ENCODE data around the gene C8G.

The C8G gene

DNA sequence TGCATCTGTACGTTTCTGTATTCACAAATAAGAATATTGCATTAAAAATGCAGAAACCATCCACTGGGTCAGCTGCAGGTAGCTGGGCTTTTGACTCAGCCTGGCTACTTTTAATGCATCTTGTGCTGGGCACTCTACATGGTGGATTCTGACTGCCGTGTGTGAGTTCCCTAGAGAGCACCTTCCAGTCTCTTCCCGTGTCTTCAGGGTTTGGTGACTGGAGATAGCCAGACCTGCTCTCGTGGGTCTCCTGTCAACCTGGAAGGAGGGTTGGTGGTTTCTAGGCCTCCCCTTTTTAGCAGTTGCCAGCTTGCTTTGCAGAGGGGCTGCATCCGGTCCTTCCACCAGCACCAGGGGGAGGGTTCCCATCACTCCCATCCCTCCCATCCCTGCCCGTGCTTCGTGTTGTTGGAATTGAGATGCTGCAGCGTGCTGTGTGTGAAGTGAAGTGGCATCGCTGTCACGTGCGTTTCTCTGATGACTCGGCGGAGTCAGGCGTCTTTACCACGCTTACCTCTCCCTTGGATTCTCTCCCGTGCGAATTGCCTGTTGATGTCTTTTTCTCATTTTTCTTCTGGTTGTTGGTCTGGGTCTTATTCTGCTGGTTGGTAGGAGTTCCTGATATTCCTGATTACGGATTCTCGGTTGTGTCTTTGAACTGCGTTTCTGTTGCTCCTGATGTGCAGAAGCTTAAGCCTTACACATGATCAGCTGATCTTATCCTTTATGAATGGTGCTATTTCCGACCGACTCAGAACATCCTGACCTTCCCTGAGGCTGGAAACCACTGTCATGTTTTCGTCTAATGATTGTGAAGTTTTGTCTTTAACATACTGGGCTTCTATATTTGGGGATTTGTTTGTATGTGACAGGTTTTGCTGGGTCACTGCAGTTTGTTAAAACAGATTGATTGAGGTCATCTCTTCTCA is 17.4 kb upstream of the C8G start:
- H3K27ac ChIP-seq, result peak overlapping the region; percentile 30; the same call in 1 of the 2 replicates
- TF ChIP-seq, protein P1, sequence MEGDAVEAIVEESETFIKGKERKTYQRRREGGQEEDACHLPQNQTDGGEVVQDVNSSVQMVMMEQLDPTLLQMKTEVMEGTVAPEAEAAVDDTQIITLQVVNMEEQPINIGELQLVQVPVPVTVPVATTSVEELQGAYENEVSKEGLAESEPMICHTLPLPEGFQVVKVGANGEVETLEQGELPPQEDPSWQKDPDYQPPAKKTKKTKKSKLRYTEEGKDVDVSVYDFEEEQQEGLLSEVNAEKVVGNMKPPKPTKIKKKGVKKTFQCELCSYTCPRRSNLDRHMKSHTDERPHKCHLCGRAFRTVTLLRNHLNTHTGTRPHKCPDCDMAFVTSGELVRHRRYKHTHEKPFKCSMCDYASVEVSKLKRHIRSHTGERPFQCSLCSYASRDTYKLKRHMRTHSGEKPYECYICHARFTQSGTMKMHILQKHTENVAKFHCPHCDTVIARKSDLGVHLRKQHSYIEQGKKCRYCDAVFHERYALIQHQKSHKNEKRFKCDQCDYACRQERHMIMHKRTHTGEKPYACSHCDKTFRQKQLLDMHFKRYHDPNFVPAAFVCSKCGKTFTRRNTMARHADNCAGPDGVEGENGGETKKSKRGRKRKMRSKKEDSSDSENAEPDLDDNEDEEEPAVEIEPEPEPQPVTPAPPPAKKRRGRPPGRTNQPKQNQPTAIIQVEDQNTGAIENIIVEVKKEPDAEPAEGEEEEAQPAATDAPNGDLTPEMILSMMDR (conservative IDR thresholded peaks at IDR 0.05), result no peak

DNA sequence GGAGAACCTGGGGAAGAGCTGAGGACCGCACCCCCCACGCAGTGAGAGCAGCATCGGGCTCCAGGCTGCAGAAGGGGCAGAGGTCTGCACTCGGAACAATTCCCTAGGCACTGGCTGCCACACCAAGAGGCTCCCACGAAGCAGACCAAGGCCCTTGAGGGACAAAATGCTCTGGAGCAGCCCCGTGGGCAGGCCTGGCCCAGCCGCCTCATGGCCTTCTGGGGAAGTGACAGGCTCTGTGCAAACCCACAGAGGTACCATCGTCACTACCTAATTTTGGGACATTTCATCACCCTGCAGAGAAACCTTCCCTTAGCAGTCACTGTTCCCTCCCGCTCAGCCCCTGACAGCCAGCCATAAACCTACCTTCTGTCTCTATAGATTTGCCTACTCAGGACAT is 16.5 kb upstream of the C8G start:
- TF ChIP-seq, protein P1 (conservative IDR thresholded peaks at IDR 0.05), result no peak
- H3K27ac ChIP-seq, result peak overlapping the region; percentile 30

DNA sequence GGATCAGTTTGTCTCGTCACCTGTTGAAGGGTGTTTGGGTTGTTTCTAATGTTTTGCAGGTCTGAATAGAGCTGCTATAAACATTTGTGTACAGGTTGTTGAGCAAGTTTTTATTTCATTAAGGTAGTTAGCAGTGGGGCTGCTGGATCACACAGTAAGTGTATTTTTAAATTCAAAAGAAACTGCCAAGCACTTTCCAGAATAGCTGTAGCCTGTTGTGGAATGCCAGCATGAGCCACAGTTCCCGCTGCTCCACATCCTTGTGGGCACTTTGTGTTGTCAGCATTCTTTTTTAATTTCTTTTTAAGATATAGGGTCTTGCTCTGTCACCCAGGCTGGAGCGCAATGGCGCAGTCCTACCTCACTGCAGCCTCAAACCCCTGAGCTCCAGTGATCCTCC is 15.0 kb upstream of the C8G start:
- TF ChIP-seq, protein P1 (conservative IDR thresholded peaks at IDR 0.05), result no peak

GRCh38 chr9:136931611-136932130 is 13.4 kb upstream of the C8G start:
- TF ChIP-seq, protein P1 (conservative IDR thresholded peaks at IDR 0.05), result no peak
- H3K27ac ChIP-seq, result no peak overlapping the region

More for the DNA sequence above, 15.0 kb upstream of the C8G start:
- H3K27ac ChIP-seq, result no peak overlapping the region

DNA sequence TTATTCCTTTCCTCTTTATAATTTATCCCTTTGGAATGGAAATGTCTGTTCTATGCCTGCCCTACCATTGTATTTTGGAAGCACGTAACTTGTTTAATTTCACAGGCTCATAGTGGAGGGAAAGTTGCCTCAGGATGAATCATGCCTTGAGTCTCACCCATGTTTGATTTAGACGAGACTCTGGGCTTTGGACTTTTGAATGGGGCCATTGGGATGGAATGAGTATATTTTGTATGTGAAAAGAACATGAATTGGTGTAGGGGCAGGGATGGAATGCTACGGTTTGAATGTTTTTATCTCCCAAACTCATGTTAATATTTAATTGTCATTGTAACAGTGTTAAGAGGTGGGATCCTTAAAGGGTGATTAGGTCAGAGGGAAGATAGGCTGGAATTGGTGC is 10.8 kb upstream of the C8G start:
- no peak overlapping the region for H3K27ac ChIP-seq
- TF ChIP-seq, protein P1 (conservative IDR thresholded peaks at IDR 0.05), result no peak

DNA sequence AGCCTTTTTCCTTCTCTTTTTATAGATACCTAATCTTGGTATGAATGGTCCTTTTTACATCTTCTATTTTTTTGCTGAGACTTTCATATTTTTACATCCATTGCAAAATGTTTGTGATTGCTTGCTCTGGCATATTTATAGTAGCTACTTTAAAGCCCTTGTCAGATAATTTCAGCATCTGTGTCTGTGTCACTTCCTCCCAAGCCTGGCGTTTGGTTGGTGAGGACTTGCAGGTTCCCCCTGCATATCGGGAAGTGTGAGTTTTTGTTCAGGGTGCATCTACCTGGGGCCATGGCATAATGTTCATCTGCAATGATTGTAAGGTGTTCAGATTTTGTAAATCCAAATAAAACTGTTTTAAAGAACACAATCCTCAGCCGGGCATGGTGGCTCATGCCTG is 9.4 kb upstream of the C8G start:
- no peak overlapping the region for H3K27ac ChIP-seq

GRCh38 chr9:136936645-136937170 is 8.3 kb upstream of the C8G start:
- TF ChIP-seq, protein P1 (conservative IDR thresholded peaks at IDR 0.05), result no peak
- no peak overlapping the region for H3K27ac ChIP-seq

More for the DNA sequence above, 9.4 kb upstream of the C8G start:
- TF ChIP-seq, protein P1 (conservative IDR thresholded peaks at IDR 0.05), result no peak

Data from VCaP (cell line).